ENCODE measurements around the gene ZDHHC11B. TPM values are rescaled to one million over a fixed set of nuclear protein-coding genes. Genes with fewer than 3 reads are reported as not detected.
"Not testable (repeated sequence)": the region's sequence is repeated elsewhere in the genome, so short reads cannot be mapped to it uniquely, and the experiment has no call there.

The ZDHHC11B gene
- polyA plus RNA-seq, 4 donors: 2.1 to 10.3 (median 4.6) TPM

GRCh38 chr5:756865-757345 is 27.6 kb downstream of the ZDHHC11B start:
- DNase-seq (ENCODE audit: low read depth in 4 of 4, low spot score in 2 of 4): no peak

GRCh38 chr5:756171-756570 is 28.4 kb downstream of the ZDHHC11B start:
- DNase-seq (ENCODE audit: low read depth in 4 of 4, low spot score in 2 of 4): no peak

- not testable (repeated sequence) for DNase-seq (ENCODE audit: low read depth in 4 of 4, low spot score in 2 of 4)
Observed at GRCh38 chr5:754143-754632, 30.3 kb downstream of the ZDHHC11B start.

GRCh38 chr5:753567-754142 is 30.9 kb downstream of the ZDHHC11B start:
- DNase-seq (ENCODE audit: low read depth in 4 of 4, low spot score in 2 of 4): not testable (repeated sequence)

- not testable (repeated sequence) for DNase-seq (ENCODE audit: low read depth in 4 of 4, low spot score in 2 of 4)
Observed at GRCh38 chr5:752532-753115, 31.9 kb downstream of the ZDHHC11B start.

GRCh38 chr5:751992-752391 is 32.5 kb downstream of the ZDHHC11B start:
- not testable (repeated sequence) for DNase-seq (ENCODE audit: low read depth in 4 of 4, low spot score in 2 of 4)

- no peak for DNase-seq (ENCODE audit: low read depth in 4 of 4, low spot score in 2 of 4)
Observed at GRCh38 chr5:751496-751895, 33.0 kb downstream of the ZDHHC11B start.

GRCh38 chr5:750226-750625 is 34.3 kb downstream of the ZDHHC11B start:
- DNase-seq (ENCODE audit: low read depth in 4 of 4, low spot score in 2 of 4): not testable (repeated sequence)

GRCh38 chr5:749101-749670 is 35.3 kb downstream of the ZDHHC11B start:
- DNase-seq (ENCODE audit: low read depth in 4 of 4, low spot score in 2 of 4): no peak

- DNase-seq (ENCODE audit: low read depth in 4 of 4, low spot score in 2 of 4): not testable (repeated sequence)
Observed at GRCh38 chr5:748011-748980, 36.2 kb downstream of the ZDHHC11B start.

GRCh38 chr5:747303-747844 is 37.2 kb downstream of the ZDHHC11B start:
- DNase-seq (ENCODE audit: low read depth in 4 of 4, low spot score in 2 of 4): not testable (repeated sequence)

GRCh38 chr5:746258-746761 is 38.2 kb downstream of the ZDHHC11B start:
- no peak for DNase-seq (ENCODE audit: low read depth in 4 of 4, low spot score in 2 of 4)

GRCh38 chr5:745272-746142 is 39.0 kb downstream of the ZDHHC11B start:
- not testable (repeated sequence) for DNase-seq (ENCODE audit: low read depth in 4 of 4, low spot score in 2 of 4)

- not testable (repeated sequence) for DNase-seq (ENCODE audit: low read depth in 4 of 4, low spot score in 2 of 4)
Observed at GRCh38 chr5:743696-744404, 40.7 kb downstream of the ZDHHC11B start.

GRCh38 chr5:742276-742675 is 42.3 kb downstream of the ZDHHC11B start:
- not testable (repeated sequence) for DNase-seq (ENCODE audit: low read depth in 4 of 4, low spot score in 2 of 4)

GRCh38 chr5:734145-734544 is 50.4 kb downstream of the ZDHHC11B start:
- DNase-seq (ENCODE audit: low read depth in 4 of 4, low spot score in 2 of 4): not testable (repeated sequence)

GRCh38 chr5:732754-733454 is 51.6 kb downstream of the ZDHHC11B start:
- not testable (repeated sequence) for DNase-seq (ENCODE audit: low read depth in 4 of 4, low spot score in 2 of 4)

- not testable (repeated sequence) for DNase-seq (ENCODE audit: low read depth in 4 of 4, low spot score in 2 of 4)
Observed at GRCh38 chr5:729225-729624, 55.3 kb downstream of the ZDHHC11B start.

Measured in left renal cortex interstitium (tissue), 4 donors.